B cell (primary cell): ENCODE data around the gene DSG3. TPM values are rescaled to one million over a fixed set of nuclear protein-coding genes. Genes with fewer than 3 reads are reported as not detected.

Experiments
- ATAC-seq: fragments of 200-7000 bp; cut with Tn5 transposase; one replicate; pipeline ENCODE4 v1.10.0; 2021; ENCODE audit warnings: low read depth, mild to moderate bottlenecking, moderate number of reproducible peaks, moderate library complexity
- CTCF ChIA-PET: fragments of 350-600 bp; sonication (Branson Sonifier 250); formaldehyde crosslinking; loops from one replicate; lab custom pipeline; 2021; ENCODE audit warnings: antibody characterized with exemption, inconsistent platforms; lab: Charles Lee
- POLR2A ChIA-PET: fragments of 350-600 bp; sonication (Branson Sonifier 250); formaldehyde crosslinking; loops from one replicate; lab custom pipeline; 2021; ENCODE audit warnings: antibody characterized with exemption; lab: Charles Lee
- DNase-seq: peaks from one replicate; pipeline ENCODE4 v3.0.0; 2013
- H2AFZ ChIP-seq: 2 replicates; pipeline ENCODE4 v1.6.1; 2012; ENCODE audit warnings: mild to moderate bottlenecking, low read depth, low read length; ENCODE audit not compliant: insufficient read depth, poor library complexity, severe bottlenecking
- H3K27ac ChIP-seq, 2 donors: 1 replicate in 1 of 2; 2 replicates in 1 of 2; pipeline ENCODE4 v1.5.1; 2012 to 2013; ENCODE audit warnings: low read length in 2 of 2, mild to moderate bottlenecking in 2 of 2, moderate library complexity in 1 of 2
- H3K27me3 ChIP-seq, 4 experiments: fragments of 200-600 bp in 1 of 4; sonication (generic) in 1 of 4; replicated peaks in 1 of 4; 1 replicate in 2 of 4; 2 replicates in 2 of 4; pipeline versions ENCODE4 v1.6.1 to v1.7.0; 2013 to 2016; ENCODE audit warnings: low read length in 3 of 4, mild to moderate bottlenecking in 2 of 4, mixed read lengths in 1 of 4, moderate library complexity in 1 of 4; ENCODE audit not compliant: insufficient read depth in 4 of 4, control insufficient read depth in 3 of 4; ENCODE audit errors: control extremely low read depth in 1 of 4
- H3K36me3 ChIP-seq, 2 experiments: replicated peaks in 1 of 2; 1 replicate in 1 of 2; 2 replicates in 1 of 2; pipeline versions ENCODE4 v1.6.1 to v1.7.1; 2013; ENCODE audit warnings: low read length in 1 of 2; ENCODE audit not compliant: insufficient read depth in 2 of 2, control insufficient read depth in 1 of 2; ENCODE audit errors: control extremely low read depth in 1 of 2, extremely low read depth in 1 of 2
- H3K4me1 ChIP-seq, 2 donors: fragments of 200-600 bp in 1 of 2; sonication (generic) in 1 of 2; 1 replicate in 1 of 2; 2 replicates in 1 of 2; pipeline versions ENCODE4 v1.5.1 to v1.6.1; 2013 to 2017; ENCODE audit warnings: low read length in 2 of 2; ENCODE audit not compliant: control insufficient read depth in 2 of 2, insufficient read depth in 2 of 2
- H3K4me2 ChIP-seq: replicated peaks from 2 replicates; pipeline ENCODE3; 2012; ENCODE audit warnings: mild to moderate bottlenecking, low read depth, low read length; ENCODE audit not compliant: poor library complexity, severe bottlenecking
- H3K4me3 ChIP-seq, 5 experiments: fragments of 200-600 bp in 1 of 5; sonication (generic) in 1 of 5; 1 replicate in 3 of 5; 2 replicates in 2 of 5; pipeline versions ENCODE4 v1.5.1 to v1.7.0; 2011 to 2016; ENCODE audit warnings: low read length in 4 of 5, mild to moderate bottlenecking in 4 of 5, low read depth in 2 of 5, control low read depth in 1 of 5, moderate library complexity in 1 of 5; ENCODE audit not compliant: insufficient read depth in 1 of 5; ENCODE audit errors: control extremely low read depth in 1 of 5, extremely low read depth in 1 of 5
- H3K79me2 ChIP-seq: fragments of 200-600 bp; sonication (generic); one replicate; pipeline ENCODE4 v1.6.0; 2016; ENCODE audit warnings: low read length; ENCODE audit not compliant: control insufficient read depth, insufficient read depth
- H3K9ac ChIP-seq: fragments of 200-600 bp; sonication (generic); 2 replicates; pipeline ENCODE4 v1.6.1; 2017; ENCODE audit warnings: mild to moderate bottlenecking, low read length, moderate library complexity
- H3K9me3 ChIP-seq, 3 donors: one replicate each; pipeline versions ENCODE4 v1.6.1 to v1.7.1; 2013; ENCODE audit warnings: low read length in 2 of 3; ENCODE audit not compliant: control insufficient read depth in 2 of 3, insufficient read depth in 1 of 3; ENCODE audit errors: control extremely low read depth in 1 of 3
- H4K20me1 ChIP-seq: 2 replicates; pipeline ENCODE4 v1.6.0; 2012; ENCODE audit warnings: mild to moderate bottlenecking, low read length; ENCODE audit not compliant: insufficient read depth, control insufficient read depth, poor library complexity, severe bottlenecking
- H3K27ac Mint-ChIP-seq: one replicate; pipeline ENCODE4 v1.8.0; 2021; ENCODE audit warnings: mixed read lengths
- H3K27me3 Mint-ChIP-seq: one replicate; pipeline ENCODE4 v1.8.0; 2021; ENCODE audit warnings: mixed read lengths
- H3K4me1 Mint-ChIP-seq: one replicate; pipeline ENCODE4 v1.8.0; 2021; ENCODE audit warnings: mixed read lengths
- H3K4me3 Mint-ChIP-seq: one replicate; pipeline ENCODE4 v1.8.0; 2021; ENCODE audit warnings: mixed read lengths
- H3K9me3 Mint-ChIP-seq: one replicate; pipeline ENCODE4 v1.8.0; 2022; ENCODE audit warnings: mixed read lengths; ENCODE audit not compliant: insufficient read depth
- CTCF ChIP-seq: fragments of 200-600 bp; IDR thresholded peaks from one replicate; pipeline ENCODE4 v1.8.0; 2022; ENCODE audit warnings: antibody characterized with exemption, mild to moderate bottlenecking
- EZH2 ChIP-seq: IDR thresholded peaks from 2 replicates; pipeline ENCODE4 v1.6.1; 2012; ENCODE audit warnings: borderline replicate concordance, low read depth, mild to moderate bottlenecking, moderate library complexity, low read length; ENCODE audit not compliant: insufficient read depth, poor library complexity, severe bottlenecking
- intact Hi-C: fragments of 100-400 bp; cut with micrococcal nuclease; formaldehyde crosslinking; loops from one replicate; pipeline ENCODE4 v1.10.0; 2022
- polyA plus RNA-seq: library from polyadenylated mRNA; depleted of rRNA; stranded (reverse); fragments of >200 nt; gene quantifications from 2 replicates; pipeline ENCODE4 v1.2.3, GENCODE V29; 2012
- total RNA-seq, 2 donors: library from RNA; stranded (reverse); fragments of 120-200 nt in 1 of 2; gene quantifications; 1 replicate in 1 of 2; 2 replicates in 1 of 2; pipeline versions ENCODE4 v1.2.3 to v1.2.4, GENCODE V29; 2013 to 2022

The DSG3 gene
- total and polyA plus RNA-seq, 2 donors (not counting 1 experiment from before 2014, with no cell fraction given) = not detected

- no peak overlapping the region for H3K4me3 Mint-ChIP-seq
- H3K27ac ChIP-seq = no peak overlapping the region
Observed at GRCh38 chr18:31490833-31491232, 43.3 kb downstream of the DSG3 start.

GRCh38 chr18:31491586-31491985 is 44.0 kb downstream of the DSG3 start:
- Histone ChIP-seq H3K4me2 (no peak overlapping the region), H3K79me2 (no peaks in the 10 kb centered on the region), H3K36me3 (no peaks in the 10 kb centered on the region), H2AFZ (no peak overlapping the region), H3K27ac (no peak overlapping the region), H3K4me3 (no peak overlapping the region), H3K9me3 (no peaks in the 10 kb centered on the region), H3K9ac (no peak overlapping the region), H4K20me1 (no peaks in the 10 kb centered on the region), H3K4me1 (no peaks in the 10 kb centered on the region), H3K27me3 (peaks cover 0 to 14% (median under 1%) of the 10 kb centered on the region in 4 experiments)
- CTCF ChIA-PET = no interaction called here
- intact Hi-C loops = no loop called here
- H3K9me3 Mint-ChIP-seq = no peaks in the 10 kb centered on the region
- DNase-seq (no peak), ATAC-seq (no peak)
- no peaks in the 10 kb centered on the region for H3K4me1 Mint-ChIP-seq
- TF ChIP-seq CTCF = no peak
- TF ChIP-seq EZH2 = no peak
- H3K27me3 Mint-ChIP-seq = peaks cover 31% of the 10 kb centered on the region
- no peak overlapping the region for H3K27ac Mint-ChIP-seq
- no peak overlapping the region for H3K4me3 Mint-ChIP-seq
- POLR2A ChIA-PET = no interaction called here

More at GRCh38 chr18:31490833-31491232, 43.3 kb downstream of the DSG3 start:
- TF ChIP-seq EZH2 = no peak
- no peak for TF ChIP-seq CTCF
- intact Hi-C loops = no loop called here
- Mint-ChIP-seq H3K27ac (no peak overlapping the region), H3K9me3 (no peaks in the 10 kb centered on the region), H3K27me3 (peaks cover 26% of the 10 kb centered on the region), H3K4me1 (no peaks in the 10 kb centered on the region)
- Histone ChIP-seq H3K79me2 (no peaks in the 10 kb centered on the region), H3K9me3 (no peaks in the 10 kb centered on the region), H2AFZ (no peak overlapping the region), H3K4me2 (no peak overlapping the region), H3K9ac (no peak overlapping the region), H3K27me3 (peaks cover 0 to 7% (median 0%) of the 10 kb centered on the region in 4 experiments), H4K20me1 (no peaks in the 10 kb centered on the region), H3K4me1 (no peaks in the 10 kb centered on the region), H3K4me3 (no peak overlapping the region), H3K36me3 (no peaks in the 10 kb centered on the region)
- ChIA-PET CTCF (no interaction called here), POLR2A (no interaction called here)
- DNase-seq = no peak
- no peak for ATAC-seq
